Liver (tissue), 9 donors: Measurements from ENCODE around the gene MYO7A. TPM values are rescaled to one million over a fixed set of nuclear protein-coding genes. Genes with fewer than 3 reads are reported as not detected.

ENCODE experiments used
- DNase-seq: peaks from one replicate; pipeline ENCODE4 v3.0.0-alpha.2; 2017; ENCODE audit warnings: low spot score
- H3K27ac ChIP-seq, 2 donors: one replicate each; pipeline ENCODE4 v1.7.0; 2013; ENCODE audit warnings: inconsistent platforms in 2 of 2, low read length in 2 of 2, control low read depth in 1 of 2, low read depth in 1 of 2, mild to moderate bottlenecking in 1 of 2
- H3K27me3 ChIP-seq, 4 donors: one replicate each; pipeline versions ENCODE4 v1.6.1 to v1.7.0; 2013; ENCODE audit warnings: low read length in 3 of 4, inconsistent platforms in 1 of 4, mild to moderate bottlenecking in 1 of 4, moderate library complexity in 1 of 4; ENCODE audit not compliant: control insufficient read depth in 4 of 4, insufficient read depth in 4 of 4
- H3K36me3 ChIP-seq, 4 donors: one replicate each; pipeline versions ENCODE4 v1.6.1 to v1.7.0; 2013; ENCODE audit warnings: low read length in 3 of 4, mild to moderate bottlenecking in 3 of 4, low read depth in 1 of 4, moderate library complexity in 1 of 4; ENCODE audit not compliant: control insufficient read depth in 4 of 4, insufficient read depth in 3 of 4
- H3K4me1 ChIP-seq, 4 donors: one replicate each; pipeline versions ENCODE4 v1.6.1 to v1.7.0; 2013; ENCODE audit warnings: low read length in 3 of 4, mild to moderate bottlenecking in 3 of 4, moderate library complexity in 1 of 4; ENCODE audit not compliant: control insufficient read depth in 4 of 4, insufficient read depth in 4 of 4
- H3K4me3 ChIP-seq, 3 donors: one replicate each; pipeline versions ENCODE4 v1.6.1 to v1.7.0; 2013; ENCODE audit warnings: low read length in 3 of 3, control low read depth in 1 of 3, low read depth in 1 of 3, mild to moderate bottlenecking in 1 of 3
- H3K9ac ChIP-seq, 2 donors: one replicate each; pipeline ENCODE4 v1.7.0; 2013; ENCODE audit warnings: low read length in 2 of 2, mild to moderate bottlenecking in 2 of 2, moderate library complexity in 2 of 2, control low read depth in 1 of 2, low read depth in 1 of 2
- H3K9me3 ChIP-seq, 4 donors: one replicate each; pipeline versions ENCODE4 v1.6.1 to v1.7.0; 2013; ENCODE audit warnings: low read length in 3 of 4; ENCODE audit not compliant: control insufficient read depth in 4 of 4
- ATF3 ChIP-seq: IDR thresholded peaks from 2 replicates; pipeline ENCODE4 v1.6.1; 2016; ENCODE audit warnings: antibody characterized with exemption
- CTCF ChIP-seq: fragments of 150-350 bp; IDR thresholded peaks from 2 replicates; pipeline ENCODE4 v1.5.1; 2017; ENCODE audit warnings: improper control_type of control experiment, low read depth, low read length; ENCODE audit not compliant: missing input control
- EGR1 ChIP-seq, 2 donors: IDR thresholded peaks; 2 replicates each; pipeline ENCODE4 v1.6.1; 2016 to 2018; ENCODE audit warnings: antibody characterized with exemption in 2 of 2, low read depth in 2 of 2
- FOXA2 ChIP-seq: IDR thresholded peaks from 2 replicates; pipeline ENCODE4 v1.6.1; 2016; ENCODE audit warnings: antibody characterized with exemption
- GABPA ChIP-seq, 2 donors: IDR thresholded peaks in 1 of 2; conservative IDR thresholded peaks in 1 of 2; 2 replicates each; pipeline ENCODE4 v1.6.1; 2016; ENCODE audit warnings: antibody characterized with exemption in 2 of 2, mild to moderate bottlenecking in 1 of 2, moderate library complexity in 1 of 2
- HNF4A ChIP-seq, 2 donors: conservative IDR thresholded peaks; 2 replicates each; pipeline ENCODE4 v1.6.1; 2016; ENCODE audit warnings: antibody characterized with exemption in 2 of 2, mild to moderate bottlenecking in 2 of 2
- HNF4G ChIP-seq: IDR thresholded peaks from 2 replicates; pipeline ENCODE4 v1.6.1; 2016; ENCODE audit warnings: antibody characterized with exemption
- JUND ChIP-seq, 2 donors: IDR thresholded peaks; 2 replicates each; pipeline ENCODE4 v1.6.1; 2016; ENCODE audit warnings: antibody characterized with exemption in 2 of 2
- NR2F2 ChIP-seq: IDR thresholded peaks from 2 replicates; pipeline ENCODE4 v1.6.1; 2016; ENCODE audit warnings: antibody characterized with exemption
- RAD21 ChIP-seq, 2 donors: IDR thresholded peaks; 2 replicates each; pipeline ENCODE4 v1.6.1; 2016; ENCODE audit warnings: antibody characterized with exemption in 2 of 2, mild to moderate bottlenecking in 2 of 2
- SP1 ChIP-seq: IDR thresholded peaks from 2 replicates; pipeline ENCODE4 v1.6.1; 2018; ENCODE audit warnings: antibody characterized with exemption, mild to moderate bottlenecking
- TAF1 ChIP-seq: conservative IDR thresholded peaks from 2 replicates; pipeline ENCODE4 v1.6.1; 2016; ENCODE audit warnings: antibody characterized with exemption, mild to moderate bottlenecking
- YY1 ChIP-seq: IDR thresholded peaks from 2 replicates; pipeline ENCODE4 v1.6.1; 2016; ENCODE audit warnings: antibody characterized with exemption, mild to moderate bottlenecking
- ZBTB33 ChIP-seq: IDR thresholded peaks from 2 replicates; pipeline ENCODE4 v1.6.1; 2016; ENCODE audit warnings: antibody characterized with exemption
- WGBS: extraction: QIAGEN DNeasy Blood & Tissue Kit; methylation state at CpG from one replicate; pipeline ENCODE4 v1.1.7; 2013; 5-methylcytosine and 5-hydroxymethylcytosine counted together
- polyA plus RNA-seq, 2 donors: library from polyadenylated mRNA; stranded (reverse) in 1 of 2; unstranded in 1 of 2; fragments of 200-250 nt in 1 of 2; fragments of >200 nt in 1 of 2; fragmentation: Nextera tagmentation in 1 of 2; extraction: Ambion mirVana in 1 of 2; gene quantifications; one replicate each; pipeline versions ENCODE4 v1.2.1 to v1.2.3, GENCODE V29; 2013 to 2015
- total RNA-seq, 2 donors: library from RNA; depleted of rRNA; stranded (reverse); fragments of >200 nt; gene quantifications; one replicate each; pipeline ENCODE4 v1.2.3, GENCODE V29; 2014
- TF ChIP-seq, protein P1 (sequence below): IDR thresholded peaks from 2 replicates; pipeline ENCODE4 v1.6.1; 2016; ENCODE audit warnings: antibody characterized with exemption, mild to moderate bottlenecking
- donor health status: healthy.
- donor health status: healthy.
- donor health status: healthy.
- donor health status: healthy.
- donor health status: healthy.

The MYO7A gene
- total and polyA plus RNA-seq, 4 donors, result 7.3 to 33.6 (median 11.3) TPM

DNA sequence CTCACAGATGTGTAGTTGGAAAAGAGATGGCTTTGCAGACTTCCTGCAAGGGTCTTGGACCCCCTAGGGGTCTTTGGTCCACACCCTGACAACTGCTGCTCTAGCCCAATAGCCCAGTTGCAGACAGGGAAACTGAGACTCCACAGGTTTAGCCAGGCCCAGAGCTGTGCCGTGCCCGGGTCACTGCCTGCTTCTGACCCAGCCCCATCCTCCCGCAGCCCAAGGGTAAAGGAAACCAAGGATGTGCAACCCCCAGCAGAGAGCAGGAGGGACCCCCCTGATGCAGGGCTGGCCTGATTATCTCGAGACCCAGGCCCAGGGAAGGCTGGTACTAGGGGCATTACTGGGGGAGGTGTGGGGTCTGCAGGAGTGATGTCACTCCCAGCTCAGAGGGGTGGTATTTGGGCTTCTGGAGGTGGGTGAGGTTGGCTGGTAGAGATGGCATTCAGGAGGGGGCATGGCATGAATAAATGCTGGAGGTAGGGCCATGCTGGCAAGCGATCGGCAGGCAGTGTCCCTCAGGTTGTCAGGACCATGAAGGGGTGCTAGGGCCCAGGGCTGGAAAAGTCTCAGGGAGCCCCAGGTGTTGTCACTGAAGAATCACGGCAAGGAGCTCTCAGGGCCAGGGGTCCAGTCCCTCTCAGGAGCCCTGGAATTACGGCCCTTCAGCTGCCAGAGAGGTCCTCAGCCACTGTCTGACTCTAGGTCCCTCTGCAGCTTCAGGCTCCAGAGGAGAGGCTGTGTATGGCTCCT, 21.1 kb downstream of the MYO7A start:
- Histone ChIP-seq H3K9me3 (no peaks in the 10 kb centered on the region), H3K9ac (no peak overlapping the region), H3K27ac (no peak overlapping the region), H3K4me1 (peaks cover 16 to 34% (median 25%) of the 10 kb centered on the region in 4 donors), H3K4me3 (no peak overlapping the region), H3K36me3 (no peaks in the 10 kb centered on the region), H3K27me3 (no peaks in the 10 kb centered on the region)
- 98% methylated on average over 8 of the region's 8 CpGs for WGBS
- no peak for DNase-seq
- TF ChIP-seq SP1, result no peak
- no peak for TF ChIP-seq JUND (IDR thresholded peaks at IDR 0.05)
- TF ChIP-seq GABPA (IDR thresholded peaks at IDR 0.05 in 1 of 2, conservative IDR thresholded peaks at IDR 0.05 in 1 of 2), result no peak
- TF ChIP-seq FOXA2, result no peak
- no peak for TF ChIP-seq ATF3
- TF ChIP-seq NR2F2, result no peak
- TF ChIP-seq HNF4G, result no peak
- TF ChIP-seq, protein P1, sequence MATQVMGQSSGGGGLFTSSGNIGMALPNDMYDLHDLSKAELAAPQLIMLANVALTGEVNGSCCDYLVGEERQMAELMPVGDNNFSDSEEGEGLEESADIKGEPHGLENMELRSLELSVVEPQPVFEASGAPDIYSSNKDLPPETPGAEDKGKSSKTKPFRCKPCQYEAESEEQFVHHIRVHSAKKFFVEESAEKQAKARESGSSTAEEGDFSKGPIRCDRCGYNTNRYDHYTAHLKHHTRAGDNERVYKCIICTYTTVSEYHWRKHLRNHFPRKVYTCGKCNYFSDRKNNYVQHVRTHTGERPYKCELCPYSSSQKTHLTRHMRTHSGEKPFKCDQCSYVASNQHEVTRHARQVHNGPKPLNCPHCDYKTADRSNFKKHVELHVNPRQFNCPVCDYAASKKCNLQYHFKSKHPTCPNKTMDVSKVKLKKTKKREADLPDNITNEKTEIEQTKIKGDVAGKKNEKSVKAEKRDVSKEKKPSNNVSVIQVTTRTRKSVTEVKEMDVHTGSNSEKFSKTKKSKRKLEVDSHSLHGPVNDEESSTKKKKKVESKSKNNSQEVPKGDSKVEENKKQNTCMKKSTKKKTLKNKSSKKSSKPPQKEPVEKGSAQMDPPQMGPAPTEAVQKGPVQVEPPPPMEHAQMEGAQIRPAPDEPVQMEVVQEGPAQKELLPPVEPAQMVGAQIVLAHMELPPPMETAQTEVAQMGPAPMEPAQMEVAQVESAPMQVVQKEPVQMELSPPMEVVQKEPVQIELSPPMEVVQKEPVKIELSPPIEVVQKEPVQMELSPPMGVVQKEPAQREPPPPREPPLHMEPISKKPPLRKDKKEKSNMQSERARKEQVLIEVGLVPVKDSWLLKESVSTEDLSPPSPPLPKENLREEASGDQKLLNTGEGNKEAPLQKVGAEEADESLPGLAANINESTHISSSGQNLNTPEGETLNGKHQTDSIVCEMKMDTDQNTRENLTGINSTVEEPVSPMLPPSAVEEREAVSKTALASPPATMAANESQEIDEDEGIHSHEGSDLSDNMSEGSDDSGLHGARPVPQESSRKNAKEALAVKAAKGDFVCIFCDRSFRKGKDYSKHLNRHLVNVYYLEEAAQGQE, result no peak
- TF ChIP-seq EGR1 (IDR thresholded peaks at IDR 0.05; ENCODE audit: low read depth in 2 of 2), result no peak
- no peak for TF ChIP-seq CTCF

DNA sequence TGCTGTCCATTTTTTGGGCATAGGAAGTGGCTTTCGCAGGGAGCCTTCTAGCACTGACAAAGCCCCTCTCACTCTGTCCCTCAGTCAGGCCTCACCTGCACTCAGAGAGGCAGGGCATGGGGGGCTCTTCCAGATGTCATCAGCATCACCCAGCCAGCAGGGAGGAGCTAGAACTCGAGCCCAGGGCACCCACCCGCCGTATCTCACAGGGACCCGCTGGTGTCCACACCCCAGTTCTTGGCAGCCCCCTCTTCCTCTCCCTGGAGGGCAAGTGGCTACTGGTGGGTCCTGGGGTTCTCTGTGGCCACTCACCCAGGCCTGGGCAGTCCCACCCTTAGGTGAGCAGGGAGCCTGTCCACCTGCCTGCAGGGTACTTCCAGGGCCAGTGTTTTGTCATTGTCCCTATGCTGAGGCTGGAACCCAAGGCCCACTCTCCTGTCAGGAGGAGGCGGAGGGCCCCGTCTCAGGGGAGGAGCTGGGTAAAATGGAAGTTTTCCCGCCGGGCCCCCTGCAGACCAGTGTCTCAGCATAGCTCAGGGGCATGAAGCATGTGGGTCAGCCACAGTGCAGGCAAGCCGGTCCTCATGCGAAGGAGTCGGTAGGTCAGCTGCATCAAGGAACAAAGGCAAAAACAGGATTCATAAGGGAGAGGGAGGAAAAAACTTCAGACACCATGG, 21.8 kb downstream of the MYO7A start:
- WGBS, result 94% methylated on average over 12 of the region's 12 CpGs
- Histone ChIP-seq H3K4me1 (peaks cover 13 to 33% (median 24%) of the 10 kb centered on the region in 4 donors), H3K27me3 (no peaks in the 10 kb centered on the region), H3K27ac (no peak overlapping the region), H3K9me3 (no peaks in the 10 kb centered on the region), H3K9ac (no peak overlapping the region), H3K4me3 (no peak overlapping the region), H3K36me3 (no peaks in the 10 kb centered on the region)
- TF ChIP-seq, protein P1, result no peak
- TF ChIP-seq RAD21 (IDR thresholded peaks at IDR 0.05), result no peak
- no peak for TF ChIP-seq NR2F2
- no peak for TF ChIP-seq HNF4A (conservative IDR thresholded peaks at IDR 0.05)
- no peak for TF ChIP-seq EGR1 (IDR thresholded peaks at IDR 0.05; ENCODE audit: low read depth in 2 of 2)
- no peak for TF ChIP-seq GABPA (IDR thresholded peaks at IDR 0.05 in 1 of 2, conservative IDR thresholded peaks at IDR 0.05 in 1 of 2)
- TF ChIP-seq YY1, result no peak
- TF ChIP-seq SP1, result no peak
- TF ChIP-seq ATF3, result no peak
- no peak for TF ChIP-seq TAF1
- no peak for TF ChIP-seq ZBTB33
- no peak for TF ChIP-seq HNF4G
- no peak for DNase-seq
